Esophagus squamous epithelium (tissue), 4 donors: ENCODE measurements around the gene CYP27B1.

Experiments
- POLR2A ChIP-seq, 4 donors: fragments of 450-650 bp; IDR thresholded peaks; one replicate each; pipeline ENCODE4 v1.6.1; 2017; ENCODE audit warnings: antibody characterized with exemption in 4 of 4, mild to moderate bottlenecking in 4 of 4, moderate library complexity in 3 of 4
- TF ChIP-seq, protein P1 (sequence below), 6 experiments: fragments of 450-650 bp in 4 of 6; fragments of 200-600 bp in 2 of 6; sonication (generic) in 2 of 6; IDR thresholded peaks; one replicate each; pipeline ENCODE4 v1.5.1; 2016 to 2019; ENCODE audit warnings: antibody characterized with exemption in 6 of 6, mild to moderate bottlenecking in 4 of 6, moderate library complexity in 4 of 6

DNA sequence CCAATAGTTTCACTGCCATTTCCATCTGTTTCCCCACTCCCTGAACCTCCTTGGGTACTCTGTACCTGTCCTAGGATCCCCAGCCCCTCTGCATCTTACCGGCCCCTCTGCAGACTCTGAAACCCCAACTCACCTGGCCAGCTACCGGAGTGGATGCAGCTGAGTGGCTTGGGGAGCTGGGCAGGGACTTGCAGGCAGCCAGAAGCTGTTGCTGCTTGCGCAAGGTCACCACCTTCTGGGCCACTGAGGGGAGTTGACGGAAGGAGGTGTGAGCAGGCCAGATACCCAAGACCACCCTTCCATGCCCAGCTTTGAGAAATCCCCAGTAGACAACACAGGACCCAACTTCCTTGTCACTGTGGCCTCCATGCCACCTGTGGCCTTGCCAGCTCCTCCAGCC is 34.6 kb downstream of the CYP27B1 start:
- no peak for TF ChIP-seq POLR2A (IDR thresholded peaks at IDR 0.05)
- TF ChIP-seq, protein P1, sequence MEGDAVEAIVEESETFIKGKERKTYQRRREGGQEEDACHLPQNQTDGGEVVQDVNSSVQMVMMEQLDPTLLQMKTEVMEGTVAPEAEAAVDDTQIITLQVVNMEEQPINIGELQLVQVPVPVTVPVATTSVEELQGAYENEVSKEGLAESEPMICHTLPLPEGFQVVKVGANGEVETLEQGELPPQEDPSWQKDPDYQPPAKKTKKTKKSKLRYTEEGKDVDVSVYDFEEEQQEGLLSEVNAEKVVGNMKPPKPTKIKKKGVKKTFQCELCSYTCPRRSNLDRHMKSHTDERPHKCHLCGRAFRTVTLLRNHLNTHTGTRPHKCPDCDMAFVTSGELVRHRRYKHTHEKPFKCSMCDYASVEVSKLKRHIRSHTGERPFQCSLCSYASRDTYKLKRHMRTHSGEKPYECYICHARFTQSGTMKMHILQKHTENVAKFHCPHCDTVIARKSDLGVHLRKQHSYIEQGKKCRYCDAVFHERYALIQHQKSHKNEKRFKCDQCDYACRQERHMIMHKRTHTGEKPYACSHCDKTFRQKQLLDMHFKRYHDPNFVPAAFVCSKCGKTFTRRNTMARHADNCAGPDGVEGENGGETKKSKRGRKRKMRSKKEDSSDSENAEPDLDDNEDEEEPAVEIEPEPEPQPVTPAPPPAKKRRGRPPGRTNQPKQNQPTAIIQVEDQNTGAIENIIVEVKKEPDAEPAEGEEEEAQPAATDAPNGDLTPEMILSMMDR (IDR thresholded peaks at IDR 0.05): no peak
